H9 (cell line): ENCODE data around the gene MICAL3. TPM values are rescaled to one million over a fixed set of nuclear protein-coding genes. Genes with fewer than 3 reads are reported as not detected.

ENCODE experiments used
- DNase-seq: peaks from one replicate; pipeline ENCODE4 v3.0.0-alpha.2; 2017
- H2AFZ ChIP-seq: one replicate; pipeline ENCODE4 v1.6.1; 2013; ENCODE audit warnings: mild to moderate bottlenecking, low read length, control low read depth, moderate library complexity
- H2AK5ac ChIP-seq: 2 replicates; pipeline ENCODE4 v1.6.1; 2013; ENCODE audit warnings: low read length, control low read depth, mixed read lengths; ENCODE audit not compliant: insufficient read length
- H2BK120ac ChIP-seq: one replicate; pipeline ENCODE4 v1.6.1; 2013; ENCODE audit warnings: low read depth, mild to moderate bottlenecking, low read length, control low read depth, inconsistent platforms; ENCODE audit not compliant: poor library complexity, severe bottlenecking
- H2BK12ac ChIP-seq: 2 replicates; pipeline ENCODE4 v1.6.1; 2013; ENCODE audit warnings: low read length, control low read depth, mixed read lengths, low read depth; ENCODE audit not compliant: insufficient read length
- H2BK15ac ChIP-seq: 2 replicates; pipeline ENCODE4 v1.6.1; 2013; ENCODE audit warnings: low read depth, low read length, control low read depth
- H2BK20ac ChIP-seq: one replicate; pipeline ENCODE4 v1.6.1; 2013; ENCODE audit warnings: low read depth, mild to moderate bottlenecking, low read length, control low read depth, inconsistent platforms; ENCODE audit not compliant: poor library complexity, severe bottlenecking
- H2BK5ac ChIP-seq: 2 replicates; pipeline ENCODE4 v1.6.1; 2013; ENCODE audit warnings: low read length, control low read depth, mixed read lengths; ENCODE audit not compliant: insufficient read length
- H3K14ac ChIP-seq: 2 replicates; pipeline ENCODE4 v1.6.1; 2013; ENCODE audit warnings: low read length, control low read depth; ENCODE audit not compliant: insufficient read depth
- H3K18ac ChIP-seq: 2 replicates; pipeline ENCODE4 v1.6.1; 2013; ENCODE audit warnings: low read depth, mild to moderate bottlenecking, mixed read lengths, low read length, control low read depth; ENCODE audit not compliant: insufficient read length
- H3K23ac ChIP-seq: 2 replicates; pipeline ENCODE4 v1.6.1; 2013; ENCODE audit warnings: low read length, control low read depth, mixed read lengths, low read depth; ENCODE audit not compliant: insufficient read length
- H3K23me2 ChIP-seq: 2 replicates; pipeline ENCODE4 v1.6.1; 2013; ENCODE audit warnings: low read depth, mild to moderate bottlenecking, mixed read lengths, low read length, control low read depth; ENCODE audit not compliant: insufficient read length, poor library complexity, severe bottlenecking
- H3K27ac ChIP-seq: 2 replicates; pipeline ENCODE4 v1.5.1; 2013; ENCODE audit warnings: low read length, control low read depth, mixed read lengths, low read depth; ENCODE audit not compliant: insufficient read length
- H3K27me3 ChIP-seq: 2 replicates; pipeline ENCODE4 v1.6.1; 2013; ENCODE audit warnings: low read length, control low read depth, inconsistent platforms; ENCODE audit not compliant: insufficient read depth
- H3K4ac ChIP-seq: 2 replicates; pipeline ENCODE4 v1.6.1; 2013; ENCODE audit warnings: low read depth, mild to moderate bottlenecking, control low read depth, inconsistent platforms, low read length, moderate library complexity
- H3K4me1 ChIP-seq: 2 replicates; pipeline ENCODE4 v1.6.1; 2013; ENCODE audit warnings: low read length, control low read depth, inconsistent platforms; ENCODE audit not compliant: insufficient read depth
- H3K4me2 ChIP-seq: 2 replicates; pipeline ENCODE4 v1.6.1; 2013; ENCODE audit warnings: low read length, control low read depth, mixed read lengths; ENCODE audit not compliant: insufficient read length, insufficient read depth
- H3K56ac ChIP-seq: 2 replicates; pipeline ENCODE4 v1.6.1; 2013; ENCODE audit warnings: low read depth, mild to moderate bottlenecking, mixed read lengths, low read length, control low read depth; ENCODE audit not compliant: insufficient read length
- H3K79me1 ChIP-seq: 2 replicates; pipeline ENCODE4 v1.6.1; 2013; ENCODE audit warnings: low read depth, mild to moderate bottlenecking, moderate library complexity, low read length, control low read depth, inconsistent platforms; ENCODE audit not compliant: insufficient read depth, poor library complexity, severe bottlenecking
- H3K79me2 ChIP-seq: 2 replicates; pipeline ENCODE4 v1.6.1; 2013; ENCODE audit warnings: low read length, control low read depth, inconsistent platforms; ENCODE audit not compliant: insufficient read depth
- H3K9ac ChIP-seq: 2 replicates; pipeline ENCODE4 v1.6.1; 2013; ENCODE audit warnings: low read length, control low read depth, mixed read lengths; ENCODE audit not compliant: insufficient read length; ENCODE audit errors: extremely low read depth
- H3K9me3 ChIP-seq: one replicate; pipeline ENCODE4 v1.6.1; 2013; ENCODE audit warnings: low read depth, low read length, inconsistent platforms; ENCODE audit not compliant: control insufficient read depth
- H3T11ph ChIP-seq: one replicate; pipeline ENCODE4 v1.6.1; 2013; ENCODE audit warnings: mild to moderate bottlenecking, low read length, control low read depth, inconsistent platforms
- H4K20me1 ChIP-seq: one replicate; pipeline ENCODE4 v1.6.1; 2013; ENCODE audit not compliant: control insufficient read depth, insufficient read length, insufficient read depth
- H4K5ac ChIP-seq: 2 replicates; pipeline ENCODE4 v1.6.1; 2013; ENCODE audit warnings: low read depth, mild to moderate bottlenecking, mixed read lengths, low read length, control low read depth; ENCODE audit not compliant: insufficient read length
- H4K8ac ChIP-seq: replicated peaks from 2 replicates; pipeline ENCODE4 v1.6.1; 2013; ENCODE audit warnings: low read length, control low read depth, mixed read lengths, low read depth; ENCODE audit not compliant: insufficient read length
- H4K91ac ChIP-seq: 2 replicates; pipeline ENCODE4 v1.6.1; 2013; ENCODE audit warnings: low read depth, mild to moderate bottlenecking, moderate library complexity, mixed read lengths, low read length, control low read depth; ENCODE audit not compliant: insufficient read length
- H3K27ac Mint-ChIP-seq, 3 experiments: 2 replicates in 2 of 3; 3 replicates in 1 of 3; pipeline ENCODE4 v1.8.0; 2020 to 2021; ENCODE audit warnings: mixed read lengths in 3 of 3, mild to moderate bottlenecking in 1 of 3, moderate library complexity in 1 of 3
- H3K27me3 Mint-ChIP-seq: 2 replicates; pipeline ENCODE4 v1.8.0; 2021; ENCODE audit warnings: low read depth, mild to moderate bottlenecking, moderate library complexity, mixed read lengths
- H3K36me3 Mint-ChIP-seq, 3 experiments: 2 replicates in 2 of 3; 3 replicates in 1 of 3; pipeline ENCODE4 v1.8.0; 2020 to 2021; ENCODE audit warnings: low read depth in 3 of 3, mixed read lengths in 3 of 3; ENCODE audit not compliant: insufficient read depth in 1 of 3
- H3K4me1 Mint-ChIP-seq, 2 experiments: 2 replicates each; pipeline ENCODE4 v1.8.0; 2020; ENCODE audit warnings: mixed read lengths in 2 of 2
- H3K4me3 Mint-ChIP-seq, 2 experiments: 2 replicates in 1 of 2; 3 replicates in 1 of 2; pipeline ENCODE4 v1.8.0; 2020 to 2021; ENCODE audit warnings: mild to moderate bottlenecking in 2 of 2, mixed read lengths in 2 of 2, moderate library complexity in 1 of 2
- H3K9me3 Mint-ChIP-seq, 2 experiments: 2 replicates in 1 of 2; 3 replicates in 1 of 2; pipeline ENCODE4 v1.8.0; 2020; ENCODE audit warnings: mild to moderate bottlenecking in 2 of 2, mixed read lengths in 2 of 2, moderate library complexity in 1 of 2
- WGBS: extraction: QIAGEN DNeasy Blood & Tissue Kit; methylation state at CpG from one replicate; pipeline ENCODE4 v1.1.7; 2013; ENCODE audit warnings: missing lambda C conversion rate, low lambda C conversion rate, mixed read lengths; ENCODE audit not compliant: insufficient read length; ENCODE audit errors: extremely low coverage; 5-methylcytosine and 5-hydroxymethylcytosine counted together
- total RNA-seq: library from RNA; stranded (reverse); gene quantifications from 2 replicates; pipeline ENCODE4 v1.2.1, GENCODE V29; 2021
- TF ChIP-seq, protein P1 (sequence below): fragments of 200-600 bp; sonication (generic); conservative IDR thresholded peaks from 3 replicates; pipeline ENCODE4 v1.8.0; 2021; ENCODE audit warnings: antibody characterized with exemption, mild to moderate bottlenecking

MICAL3 gene
- total RNA-seq, 1 experiment from 2014 or later, result 50.2 TPM

GRCh38 chr22:17925431-17925841 lies 98.9 kb downstream of the MICAL3 start:
- no peak overlapping the region for H3K27ac ChIP-seq
- H3K4me1 ChIP-seq, result peaks cover 8% of the 10 kb centered on the region; the same call in 1 of the 2 replicates
- H2AK5ac ChIP-seq, result no peak overlapping the region
- H3K36me3 Mint-ChIP-seq, result no peaks in the 10 kb centered on the region
- H2BK12ac ChIP-seq, result no peak overlapping the region
- no peak overlapping the region for H3K56ac ChIP-seq
- H4K5ac ChIP-seq, result no peak overlapping the region
- no peak overlapping the region for H2BK120ac ChIP-seq
- H3K4me2 ChIP-seq, result no peak overlapping the region
- peaks cover 46 to 61% of the 10 kb centered on the region in 2 experiments for H3K4me1 Mint-ChIP-seq
- H2BK15ac ChIP-seq, result no peak overlapping the region
- no peaks in the 10 kb centered on the region for H4K20me1 ChIP-seq
- no peak for DNase-seq
- no peak overlapping the region for H4K8ac ChIP-seq
- no CpG with 5 or more reads among the region's 7 CpGs for WGBS
- no peak overlapping the region for H3K23ac ChIP-seq
- no peak overlapping the region for H4K91ac ChIP-seq
- H2AFZ ChIP-seq, result no peak overlapping the region
- no peak overlapping the region for H3T11ph ChIP-seq
- no peaks in the 10 kb centered on the region; the same call in 1 of the 2 replicates for H3K27me3 Mint-ChIP-seq
- no peaks in the 10 kb centered on the region for H3K9me3 Mint-ChIP-seq
- peaks cover 5% of the 10 kb centered on the region for H3K23me2 ChIP-seq
- no peak overlapping the region for H3K9ac ChIP-seq
- peaks cover 2% of the 10 kb centered on the region; the same call in 1 of the 2 replicates for H3K79me2 ChIP-seq
- TF ChIP-seq, protein P1, sequence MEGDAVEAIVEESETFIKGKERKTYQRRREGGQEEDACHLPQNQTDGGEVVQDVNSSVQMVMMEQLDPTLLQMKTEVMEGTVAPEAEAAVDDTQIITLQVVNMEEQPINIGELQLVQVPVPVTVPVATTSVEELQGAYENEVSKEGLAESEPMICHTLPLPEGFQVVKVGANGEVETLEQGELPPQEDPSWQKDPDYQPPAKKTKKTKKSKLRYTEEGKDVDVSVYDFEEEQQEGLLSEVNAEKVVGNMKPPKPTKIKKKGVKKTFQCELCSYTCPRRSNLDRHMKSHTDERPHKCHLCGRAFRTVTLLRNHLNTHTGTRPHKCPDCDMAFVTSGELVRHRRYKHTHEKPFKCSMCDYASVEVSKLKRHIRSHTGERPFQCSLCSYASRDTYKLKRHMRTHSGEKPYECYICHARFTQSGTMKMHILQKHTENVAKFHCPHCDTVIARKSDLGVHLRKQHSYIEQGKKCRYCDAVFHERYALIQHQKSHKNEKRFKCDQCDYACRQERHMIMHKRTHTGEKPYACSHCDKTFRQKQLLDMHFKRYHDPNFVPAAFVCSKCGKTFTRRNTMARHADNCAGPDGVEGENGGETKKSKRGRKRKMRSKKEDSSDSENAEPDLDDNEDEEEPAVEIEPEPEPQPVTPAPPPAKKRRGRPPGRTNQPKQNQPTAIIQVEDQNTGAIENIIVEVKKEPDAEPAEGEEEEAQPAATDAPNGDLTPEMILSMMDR, result no peak
- H3K9me3 ChIP-seq, result no peaks in the 10 kb centered on the region
- no peak overlapping the region for H3K18ac ChIP-seq
- no peak overlapping the region for H2BK5ac ChIP-seq
- no peak overlapping the region for H2BK20ac ChIP-seq
- no peak overlapping the region for H3K27ac Mint-ChIP-seq
- H3K4me3 Mint-ChIP-seq, result no peak overlapping the region
- no peaks in the 10 kb centered on the region for H3K27me3 ChIP-seq
- no peaks in the 10 kb centered on the region for H3K79me1 ChIP-seq
- no peak overlapping the region for H3K4ac ChIP-seq
- no peak overlapping the region for H3K14ac ChIP-seq
